ENCODE results near the gene CYP26B1. TPM values are rescaled to one million over a fixed set of nuclear protein-coding genes. Genes with fewer than 3 reads are reported as not detected.

CYP26B1 gene
- total RNA-seq, 1 experiment from 2014 or later: not detected

DNA sequence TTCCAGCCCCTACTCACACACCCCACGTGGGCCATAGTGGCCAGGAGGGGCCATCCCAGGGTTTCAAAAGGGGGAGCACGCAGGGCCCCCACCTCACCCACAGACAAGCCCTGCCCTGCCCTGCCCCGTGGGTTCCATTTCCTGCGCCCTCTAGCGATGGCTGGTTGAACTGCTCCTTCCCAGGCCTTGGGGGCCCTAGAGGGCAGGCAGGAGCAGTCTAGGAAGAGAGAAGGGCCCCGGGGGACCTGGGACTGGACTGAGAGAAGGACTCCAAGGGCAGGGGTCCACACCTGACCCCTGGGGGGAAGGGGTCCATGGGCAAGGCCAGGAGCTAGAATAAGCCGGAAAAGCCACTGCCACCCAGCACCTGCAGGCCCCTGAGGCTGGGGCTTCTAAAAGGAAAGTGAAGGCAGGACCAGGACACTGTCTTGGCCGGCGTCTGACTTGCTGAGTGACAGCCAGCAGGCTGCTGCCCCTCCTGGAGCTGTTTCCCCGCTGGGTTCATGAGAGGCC, 10.1 kb downstream of the CYP26B1 start:
- Histone ChIP-seq H3K36me3 (ENCODE audit: insufficient read depth, low read length) (no peaks in the 10 kb centered on the region), H4K20me1 (ENCODE audit: insufficient read depth, low read depth, low read length) (no peaks in the 10 kb centered on the region), H3K4me1 (ENCODE audit: low read length) (no peaks in the 10 kb centered on the region), H3K9me2 (replicated peaks; ENCODE audit: insufficient read depth, low read length) (no peaks in the 10 kb centered on the region), H3K4me3 (ENCODE audit: low read length) (no peak overlapping the region), H3K4me2 (ENCODE audit: low read depth, low read length, poor library complexity, severe bottlenecking) (no peak overlapping the region), H3K9me3 (ENCODE audit: low read length) (no peaks in the 10 kb centered on the region), H3K27ac (ENCODE audit: low read length) (no peak overlapping the region), H2AFZ (ENCODE audit: low read length) (no peak overlapping the region), H3K79me2 (ENCODE audit: low read length) (no peaks in the 10 kb centered on the region), H3K9ac (ENCODE audit: low read length) (no peak overlapping the region), H3K27me3 (ENCODE audit: low read length) (no peaks in the 10 kb centered on the region)
- DNase-seq: peak; percentile 87

DNA sequence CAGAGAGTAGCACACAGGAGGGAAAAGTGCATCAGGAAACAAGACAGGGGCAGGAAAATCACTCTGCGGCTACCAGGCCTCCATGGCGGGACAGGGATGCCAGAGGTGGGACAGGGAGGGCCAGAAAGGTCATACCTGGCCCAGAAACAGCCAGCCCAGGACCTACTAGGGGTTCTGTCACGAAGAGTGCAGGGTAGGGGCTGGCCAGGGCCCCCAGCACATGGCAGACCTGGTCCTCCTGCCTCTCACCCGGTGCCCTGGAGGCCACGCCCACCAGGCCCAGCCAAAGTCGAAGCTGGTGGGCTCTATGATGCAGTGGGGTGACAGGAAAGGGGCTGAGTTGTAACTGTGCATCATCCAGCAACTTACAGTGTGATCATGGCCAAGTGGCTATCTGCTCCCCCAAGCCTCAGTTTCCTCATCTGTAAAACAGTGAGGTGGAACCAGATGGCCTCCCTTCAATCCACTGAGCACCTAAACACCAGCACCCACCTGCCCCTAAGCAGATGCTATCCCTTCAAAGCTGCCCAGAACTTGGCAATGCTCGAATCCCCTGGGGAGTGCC, 10.6 kb downstream of the CYP26B1 start:
- H4K20me1 ChIP-seq (ENCODE audit: insufficient read depth, low read depth, low read length): no peaks in the 10 kb centered on the region
- no peak overlapping the region for H3K4me3 ChIP-seq (ENCODE audit: low read length)
- no peak overlapping the region for H3K9ac ChIP-seq (ENCODE audit: low read length)
- no peaks in the 10 kb centered on the region for H3K4me1 ChIP-seq (ENCODE audit: low read length)
- no peaks in the 10 kb centered on the region for H3K27me3 ChIP-seq (ENCODE audit: low read length)
- H3K9me3 ChIP-seq (ENCODE audit: low read length): no peaks in the 10 kb centered on the region
- no peaks in the 10 kb centered on the region for H3K36me3 ChIP-seq (ENCODE audit: insufficient read depth, low read length)
- no peak overlapping the region for H2AFZ ChIP-seq (ENCODE audit: low read length)
- DNase-seq: no peak
- no peak overlapping the region for H3K27ac ChIP-seq (ENCODE audit: low read length)
- no peak overlapping the region for H3K4me2 ChIP-seq (ENCODE audit: low read depth, low read length, poor library complexity, severe bottlenecking)
- H3K79me2 ChIP-seq (ENCODE audit: low read length): no peaks in the 10 kb centered on the region
- H3K9me2 ChIP-seq (replicated peaks; ENCODE audit: insufficient read depth, low read length): no peaks in the 10 kb centered on the region

DNA sequence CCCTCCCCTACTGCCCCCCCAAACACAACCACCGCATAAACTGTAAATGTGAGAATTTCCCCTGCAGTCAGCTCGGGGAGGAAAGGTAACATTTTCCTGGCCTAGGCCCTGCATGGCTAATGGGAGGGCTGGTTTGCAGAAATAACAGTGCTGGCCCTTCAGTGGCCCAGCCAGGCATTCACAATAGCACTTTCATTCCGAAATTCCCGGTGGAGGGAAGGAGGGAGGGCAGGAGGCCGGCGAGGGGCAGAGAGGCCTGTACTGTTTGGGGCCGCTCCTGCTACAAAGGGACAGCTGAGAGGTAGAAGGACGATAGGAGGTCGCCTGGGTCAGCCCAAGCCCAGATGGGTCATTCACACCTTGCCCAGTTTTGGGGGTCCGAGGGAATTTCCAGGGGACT, 11.3 kb downstream of the CYP26B1 start:
- no peaks in the 10 kb centered on the region for H3K27me3 ChIP-seq (ENCODE audit: low read length)
- H2AFZ ChIP-seq (ENCODE audit: low read length): no peak overlapping the region
- H3K4me1 ChIP-seq (ENCODE audit: low read length): no peaks in the 10 kb centered on the region
- no peak overlapping the region for H3K27ac ChIP-seq (ENCODE audit: low read length)
- DNase-seq: no peak
- H4K20me1 ChIP-seq (ENCODE audit: insufficient read depth, low read depth, low read length): no peaks in the 10 kb centered on the region
- no peaks in the 10 kb centered on the region for H3K79me2 ChIP-seq (ENCODE audit: low read length)
- H3K36me3 ChIP-seq (ENCODE audit: insufficient read depth, low read length): no peaks in the 10 kb centered on the region
- no peaks in the 10 kb centered on the region for H3K9me2 ChIP-seq (replicated peaks; ENCODE audit: insufficient read depth, low read length)
- no peak overlapping the region for H3K4me3 ChIP-seq (ENCODE audit: low read length)
- H3K9me3 ChIP-seq (ENCODE audit: low read length): no peaks in the 10 kb centered on the region
- H3K9ac ChIP-seq (ENCODE audit: low read length): no peak overlapping the region
- H3K4me2 ChIP-seq (ENCODE audit: low read depth, low read length, poor library complexity, severe bottlenecking): no peak overlapping the region

DNA sequence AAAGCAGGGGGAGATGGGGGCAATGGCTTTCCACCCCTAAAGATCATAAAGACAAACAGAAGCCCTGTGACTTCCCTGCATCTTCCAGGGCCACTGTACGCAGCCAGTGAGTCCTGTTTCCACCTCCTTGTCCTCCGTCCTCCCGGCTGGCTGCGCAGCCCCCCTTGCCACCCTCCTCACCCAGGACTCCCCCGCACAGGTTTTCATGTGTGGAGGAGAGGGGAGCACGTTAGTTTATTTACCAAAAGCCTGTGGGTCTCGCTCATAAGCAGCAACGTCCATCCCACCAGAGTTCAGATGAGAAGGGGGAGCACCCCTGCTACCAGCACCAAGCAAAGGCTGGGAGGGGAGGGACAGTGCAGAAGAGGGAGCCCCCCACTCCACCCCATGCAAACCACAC, 11.7 kb downstream of the CYP26B1 start:
- H3K4me2 ChIP-seq (ENCODE audit: low read depth, low read length, poor library complexity, severe bottlenecking): no peak overlapping the region
- H3K4me3 ChIP-seq (ENCODE audit: low read length): no peak overlapping the region

DNA sequence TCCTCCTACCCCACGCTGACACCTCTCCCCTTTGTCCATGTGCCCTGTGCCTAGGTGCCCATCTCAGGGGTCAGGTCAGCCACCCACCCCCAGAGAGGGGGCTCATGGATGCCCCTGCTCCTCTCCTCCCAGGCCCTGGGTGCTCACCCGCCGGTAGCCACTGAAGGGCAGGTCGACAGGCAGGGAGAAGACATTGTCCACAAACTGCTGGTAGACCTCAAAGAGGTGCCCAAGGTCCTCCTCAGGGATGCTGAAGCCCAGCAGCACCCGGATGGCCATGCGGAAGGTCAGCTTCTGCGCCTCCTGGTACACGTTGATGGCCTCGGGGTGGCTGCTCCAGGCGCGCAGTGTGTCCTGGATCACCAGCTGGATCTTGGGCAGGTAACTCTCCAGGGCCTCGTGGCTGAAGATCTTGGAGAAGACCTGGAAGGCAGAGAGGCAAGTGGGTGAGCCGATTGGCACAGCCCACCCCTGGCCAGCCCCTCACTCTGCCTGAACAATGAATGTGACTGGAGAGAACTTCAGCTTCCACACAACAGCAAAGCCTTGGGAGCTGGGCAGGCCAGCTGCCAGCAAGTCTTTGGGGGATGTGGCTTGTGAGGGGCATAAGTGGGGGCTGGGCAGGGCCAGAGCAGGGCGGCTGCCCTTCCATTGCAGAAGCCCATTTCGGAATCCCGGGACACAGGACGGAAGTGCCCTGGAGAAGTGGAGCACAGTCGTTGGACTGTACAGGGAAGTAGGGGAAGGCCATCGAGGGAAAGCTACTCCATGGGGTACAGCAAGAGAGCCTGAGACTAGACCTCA, 12.5 kb downstream of the CYP26B1 start:
- no peaks in the 10 kb centered on the region for H3K9me2 ChIP-seq (replicated peaks; ENCODE audit: insufficient read depth, low read length)
- no peak overlapping the region for H3K4me3 ChIP-seq (ENCODE audit: low read length)
- H3K4me1 ChIP-seq (ENCODE audit: low read length): no peaks in the 10 kb centered on the region
- no peaks in the 10 kb centered on the region for H3K79me2 ChIP-seq (ENCODE audit: low read length)
- no peak for DNase-seq
- no peak overlapping the region for H3K9ac ChIP-seq (ENCODE audit: low read length)
- no peaks in the 10 kb centered on the region for H3K36me3 ChIP-seq (ENCODE audit: insufficient read depth, low read length)
- no peaks in the 10 kb centered on the region for H3K27me3 ChIP-seq (ENCODE audit: low read length)
- H3K27ac ChIP-seq (ENCODE audit: low read length): no peak overlapping the region
- no peak overlapping the region for H3K4me2 ChIP-seq (ENCODE audit: low read depth, low read length, poor library complexity, severe bottlenecking)
- H3K9me3 ChIP-seq (ENCODE audit: low read length): no peaks in the 10 kb centered on the region
- no peak overlapping the region for H2AFZ ChIP-seq (ENCODE audit: low read length)
- H4K20me1 ChIP-seq (ENCODE audit: insufficient read depth, low read depth, low read length): no peaks in the 10 kb centered on the region

More for the DNA sequence above, 11.7 kb downstream of the CYP26B1 start:
- Histone ChIP-seq H3K27me3 (ENCODE audit: low read length) (no peaks in the 10 kb centered on the region), H3K9me3 (ENCODE audit: low read length) (no peaks in the 10 kb centered on the region), H2AFZ (ENCODE audit: low read length) (no peak overlapping the region), H3K36me3 (ENCODE audit: insufficient read depth, low read length) (no peaks in the 10 kb centered on the region), H3K9ac (ENCODE audit: low read length) (no peak overlapping the region), H3K27ac (ENCODE audit: low read length) (no peak overlapping the region), H3K9me2 (replicated peaks; ENCODE audit: insufficient read depth, low read length) (no peaks in the 10 kb centered on the region), H3K4me1 (ENCODE audit: low read length) (no peaks in the 10 kb centered on the region), H3K79me2 (ENCODE audit: low read length) (no peaks in the 10 kb centered on the region), H4K20me1 (ENCODE audit: insufficient read depth, low read depth, low read length) (no peaks in the 10 kb centered on the region)
- DNase-seq: no peak

DNA sequence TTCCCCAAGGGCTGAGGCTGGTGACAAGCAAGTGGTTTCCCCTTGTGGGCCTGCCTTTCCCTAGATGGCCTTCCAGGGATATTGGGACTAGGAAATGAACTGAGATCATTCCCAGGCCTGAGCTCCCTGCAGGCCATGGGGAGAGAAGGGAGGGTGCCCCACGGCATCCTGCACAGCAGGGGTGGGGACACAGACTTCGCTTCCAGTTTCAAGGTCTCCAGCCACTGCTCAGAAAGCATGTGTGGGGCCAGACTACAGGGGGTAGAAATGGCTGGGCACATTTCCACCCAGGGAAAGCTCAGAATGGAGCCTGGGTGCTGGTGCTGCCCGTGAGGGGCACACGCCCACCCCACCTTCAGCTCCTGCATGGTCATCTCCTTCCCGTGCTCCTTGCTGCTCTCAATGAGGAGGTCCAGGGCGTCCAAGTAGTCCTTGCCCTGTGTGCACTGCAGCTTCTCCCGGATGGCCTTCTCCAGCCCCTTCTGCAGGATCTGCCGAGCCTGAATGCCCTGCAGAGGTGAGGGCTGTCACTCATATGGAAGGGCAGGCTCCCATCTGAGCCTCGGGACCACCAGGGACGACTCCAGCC, 13.2 kb downstream of the CYP26B1 start:
- H3K27me3 ChIP-seq (ENCODE audit: low read length): no peaks in the 10 kb centered on the region
- DNase-seq: no peak
- no peak overlapping the region for H3K9ac ChIP-seq (ENCODE audit: low read length)

DNA sequence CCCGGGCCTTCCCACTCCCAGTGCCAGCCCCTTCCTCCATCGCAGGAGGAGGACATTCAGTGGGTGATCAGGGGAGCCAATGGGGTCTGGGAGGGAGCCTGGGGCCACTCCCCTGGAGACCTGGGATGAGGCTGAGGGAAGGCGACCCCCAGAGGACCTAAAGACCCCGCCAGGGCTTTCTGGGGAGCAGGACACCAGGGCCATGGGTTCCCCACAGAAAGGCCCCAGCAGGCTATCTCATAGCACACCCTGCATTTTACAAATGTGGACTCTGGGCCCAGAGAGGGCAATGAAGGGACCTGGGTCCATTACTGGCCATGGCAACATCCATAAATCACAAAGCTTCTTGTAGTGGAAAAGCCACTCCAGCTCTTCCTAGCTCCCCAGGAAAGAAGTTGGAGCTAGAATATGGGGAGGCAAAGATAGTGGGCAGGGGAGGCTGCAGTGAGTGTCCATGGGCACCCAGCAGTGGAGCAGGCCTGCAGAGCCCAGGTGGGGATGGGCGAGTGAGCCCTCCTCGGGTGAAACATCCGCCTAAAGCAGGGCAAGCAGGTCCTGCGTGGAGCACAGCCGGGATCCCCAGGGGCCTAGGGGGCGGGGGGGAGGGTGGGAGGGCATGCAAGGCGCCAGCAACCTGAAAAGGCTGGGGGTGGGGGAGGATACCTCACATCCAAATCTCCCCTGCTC, 13.8 kb downstream of the CYP26B1 start:
- DNase-seq: no peak
- H4K20me1 ChIP-seq (ENCODE audit: insufficient read depth, low read depth, low read length): no peaks in the 10 kb centered on the region
- H3K9me2 ChIP-seq (replicated peaks; ENCODE audit: insufficient read depth, low read length): no peaks in the 10 kb centered on the region
- H3K9me3 ChIP-seq (ENCODE audit: low read length): no peaks in the 10 kb centered on the region
- H3K79me2 ChIP-seq (ENCODE audit: low read length): no peaks in the 10 kb centered on the region
- H3K27me3 ChIP-seq (ENCODE audit: low read length): no peaks in the 10 kb centered on the region
- no peak overlapping the region for H3K27ac ChIP-seq (ENCODE audit: low read length)
- no peak overlapping the region for H2AFZ ChIP-seq (ENCODE audit: low read length)
- H3K4me3 ChIP-seq (ENCODE audit: low read length): no peak overlapping the region
- H3K4me1 ChIP-seq (ENCODE audit: low read length): no peaks in the 10 kb centered on the region
- H3K36me3 ChIP-seq (ENCODE audit: insufficient read depth, low read length): no peaks in the 10 kb centered on the region
- no peak overlapping the region for H3K9ac ChIP-seq (ENCODE audit: low read length)
- H3K4me2 ChIP-seq (ENCODE audit: low read depth, low read length, poor library complexity, severe bottlenecking): no peak overlapping the region

More for the DNA sequence above, 13.2 kb downstream of the CYP26B1 start:
- H3K9me3 ChIP-seq (ENCODE audit: low read length): no peaks in the 10 kb centered on the region
- no peak overlapping the region for H2AFZ ChIP-seq (ENCODE audit: low read length)
- H3K36me3 ChIP-seq (ENCODE audit: insufficient read depth, low read length): no peaks in the 10 kb centered on the region
- no peaks in the 10 kb centered on the region for H3K79me2 ChIP-seq (ENCODE audit: low read length)
- no peaks in the 10 kb centered on the region for H3K4me1 ChIP-seq (ENCODE audit: low read length)
- no peak overlapping the region for H3K4me3 ChIP-seq (ENCODE audit: low read length)
- H4K20me1 ChIP-seq (ENCODE audit: insufficient read depth, low read depth, low read length): no peaks in the 10 kb centered on the region
- H3K9me2 ChIP-seq (replicated peaks; ENCODE audit: insufficient read depth, low read length): no peaks in the 10 kb centered on the region
- no peak overlapping the region for H3K27ac ChIP-seq (ENCODE audit: low read length)
- H3K4me2 ChIP-seq (ENCODE audit: low read depth, low read length, poor library complexity, severe bottlenecking): no peak overlapping the region
